Measurements from ENCODE around the gene POLR2B. TPM values are rescaled to one million over a fixed set of nuclear protein-coding genes. Genes with fewer than 3 reads are reported as not detected.

The POLR2B gene
- total RNA-seq, 1 experiment from 2014 or later: 108 TPM

GRCh38 chr4:56940403-56940802, 38.3 kb upstream of the POLR2B start:
- Histone ChIP-seq H3K23me2 (ENCODE audit: insufficient read length, low read depth, low read length, poor library complexity, severe bottlenecking) (no peaks in the 10 kb centered on the region), H3K79me1 (ENCODE audit: insufficient read depth, low read depth, low read length, poor library complexity, severe bottlenecking) (no peaks in the 10 kb centered on the region)

More at GRCh38 chr4:56940403-56940802, 38.3 kb upstream of the POLR2B start:
- H4K91ac ChIP-seq (ENCODE audit: insufficient read length, low read depth, low read length): no peak overlapping the region
- H2AFZ ChIP-seq (ENCODE audit: low read length): no peak overlapping the region
- no CpG with 5 or more reads among the region's 12 CpGs for WGBS (ENCODE audit: extremely low coverage, insufficient read length, low lambda C conversion rate)
- no peak overlapping the region for H3K27ac Mint-ChIP-seq
- H3K36me3 Mint-ChIP-seq (ENCODE audit: insufficient read depth in 1 of 3, low read depth in 3 of 3): peaks cover 0 to 17% (median 10%) of the 10 kb centered on the region in 3 experiments; a peak in 4 of 7 replicates
- H3K9me3 ChIP-seq (ENCODE audit: control insufficient read depth, low read depth, low read length): no peaks in the 10 kb centered on the region
- H3K4ac ChIP-seq (ENCODE audit: low read depth, low read length): no peak overlapping the region
- H3K9me3 Mint-ChIP-seq: no peaks in the 10 kb centered on the region
- no peak overlapping the region for H3K27ac ChIP-seq (ENCODE audit: insufficient read length, low read depth, low read length)
- no peak overlapping the region for H3K18ac ChIP-seq (ENCODE audit: insufficient read length, low read depth, low read length)
- no peaks in the 10 kb centered on the region for H3K4me1 ChIP-seq (ENCODE audit: insufficient read depth, low read length)
- no peak overlapping the region for H3T11ph ChIP-seq (ENCODE audit: low read length)
- H3K4me2 ChIP-seq (ENCODE audit: insufficient read depth, insufficient read length, low read length): no peak overlapping the region
- H2BK20ac ChIP-seq (ENCODE audit: low read depth, low read length, poor library complexity, severe bottlenecking): no peak overlapping the region
- H4K20me1 ChIP-seq (ENCODE audit: control insufficient read depth, insufficient read depth, insufficient read length): no peaks in the 10 kb centered on the region
- H3K9ac ChIP-seq (ENCODE audit: extremely low read depth, insufficient read length, low read length): no peak overlapping the region
- H2BK5ac ChIP-seq (ENCODE audit: insufficient read length, low read length): no peak overlapping the region
- no peaks in the 10 kb centered on the region for H3K4me1 Mint-ChIP-seq
- no peaks in the 10 kb centered on the region for H3K27me3 ChIP-seq (ENCODE audit: insufficient read depth, low read length)
- no peak overlapping the region for H3K4me3 Mint-ChIP-seq
- no peak overlapping the region for H4K8ac ChIP-seq (replicated peaks; ENCODE audit: insufficient read length, low read depth, low read length)
- no peak overlapping the region for H3K23ac ChIP-seq (ENCODE audit: insufficient read length, low read depth, low read length)
- no peak overlapping the region for H2BK120ac ChIP-seq (ENCODE audit: low read depth, low read length, poor library complexity, severe bottlenecking)
- H3K14ac ChIP-seq (ENCODE audit: insufficient read depth, low read length): no peak overlapping the region
- TF ChIP-seq CTCF (conservative IDR thresholded peaks at IDR 0.05): no peak
- no peak overlapping the region for H2AK5ac ChIP-seq (ENCODE audit: insufficient read length, low read length)
- no peak overlapping the region for H2BK12ac ChIP-seq (ENCODE audit: insufficient read length, low read depth, low read length)
- H3K56ac ChIP-seq (ENCODE audit: insufficient read length, low read depth, low read length): no peak overlapping the region
- DNase-seq: no peak
- no peak overlapping the region for H4K5ac ChIP-seq (ENCODE audit: insufficient read length, low read depth, low read length)
- H3K27me3 Mint-ChIP-seq (ENCODE audit: low read depth): no peaks in the 10 kb centered on the region
- H2BK15ac ChIP-seq (ENCODE audit: low read depth, low read length): no peak overlapping the region
- H3K79me2 ChIP-seq (ENCODE audit: insufficient read depth, low read length): no peaks in the 10 kb centered on the region

Data from H9 (cell line).